Natural killer cell (primary cell): ENCODE results near the gene ST3GAL3. TPM values are rescaled to one million over a fixed set of nuclear protein-coding genes. Genes with fewer than 3 reads are reported as not detected.

Experiments used
- ATAC-seq, 3 donors: fragments of 150-1000 bp in 2 of 3; fragments of 200-7000 bp in 1 of 3; cut with Tn5 transposase; 1 replicate in 1 of 3; 2 replicates in 2 of 3; pipeline ENCODE4 v1.10.0; 2021; ENCODE audit warnings: mild to moderate bottlenecking in 2 of 3, moderate library complexity in 2 of 3
- DNase-seq, 2 donors: peaks; one replicate each; pipeline versions ENCODE4 v3.0.0 to v3.0.0-alpha.2; 2013 to 2021; ENCODE audit warnings: mixed read lengths in 1 of 2
- H3K27ac ChIP-seq: one replicate; pipeline ENCODE4 v1.5.1; 2013; ENCODE audit warnings: mild to moderate bottlenecking, low read length
- H3K27me3 ChIP-seq: one replicate; pipeline ENCODE4 v1.6.1; 2013; ENCODE audit warnings: low read length; ENCODE audit not compliant: control insufficient read depth, insufficient read depth
- H3K36me3 ChIP-seq: one replicate; pipeline ENCODE4 v1.6.1; 2013; ENCODE audit warnings: low read length; ENCODE audit not compliant: control insufficient read depth, insufficient read depth
- H3K4me1 ChIP-seq: one replicate; pipeline ENCODE4 v1.6.1; 2013; ENCODE audit warnings: low read length; ENCODE audit not compliant: control insufficient read depth, insufficient read depth
- H3K4me3 ChIP-seq: one replicate; pipeline ENCODE4 v1.5.1; 2013; ENCODE audit warnings: low read length
- H3K9me3 ChIP-seq: one replicate; pipeline ENCODE4 v1.6.1; 2013; ENCODE audit warnings: low read length; ENCODE audit not compliant: control insufficient read depth, insufficient read depth
- H3K27ac Mint-ChIP-seq, 2 donors: one replicate each; pipeline ENCODE4 v1.8.0; 2022; ENCODE audit warnings: mild to moderate bottlenecking in 2 of 2, mixed read lengths in 2 of 2, moderate library complexity in 1 of 2
- H3K27me3 Mint-ChIP-seq, 2 donors: one replicate each; pipeline ENCODE4 v1.8.0; 2022; ENCODE audit warnings: low read depth in 2 of 2, mixed read lengths in 2 of 2
- H3K36me3 Mint-ChIP-seq: one replicate; pipeline ENCODE4 v1.8.0; 2022; ENCODE audit warnings: mixed read lengths
- H3K4me1 Mint-ChIP-seq, 2 donors: one replicate each; pipeline ENCODE4 v1.8.0; 2022; ENCODE audit warnings: mixed read lengths in 2 of 2
- H3K4me3 Mint-ChIP-seq: one replicate; pipeline ENCODE4 v1.8.0; 2022; ENCODE audit warnings: mild to moderate bottlenecking, moderate library complexity, mixed read lengths
- H3K9me3 Mint-ChIP-seq, 2 donors: one replicate each; pipeline ENCODE4 v1.8.0; 2022; ENCODE audit warnings: mixed read lengths in 2 of 2
- WGBS: methylation state at CpG from one replicate; pipeline ENCODE4 v1.1.7; 2013; ENCODE audit warnings: missing lambda C conversion rate; ENCODE audit not compliant: insufficient coverage; 5-methylcytosine and 5-hydroxymethylcytosine counted together
- intact Hi-C: fragments of 100-400 bp; cut with micrococcal nuclease; formaldehyde crosslinking; loops from one replicate; pipeline ENCODE4 v1.14.2; 2022
- total RNA-seq, 4 donors: library from RNA; stranded (reverse); fragments of 120-200 nt in 1 of 4; gene quantifications; one replicate each; pipeline versions ENCODE4 v1.2.3 to v1.2.4, GENCODE V29; 2013 to 2022
- TF ChIP-seq, protein P1 (sequence below): fragments of 200-600 bp; IDR thresholded peaks from one replicate; pipeline ENCODE4 v1.8.0; 2022; ENCODE audit warnings: antibody characterized with exemption

The ST3GAL3 gene
- total RNA-seq, 3 donors from 2014 or later (not counting 1 experiment from before 2014, with no cell fraction given) = 22.2 to 27.3 (median 22.3) TPM

DNA sequence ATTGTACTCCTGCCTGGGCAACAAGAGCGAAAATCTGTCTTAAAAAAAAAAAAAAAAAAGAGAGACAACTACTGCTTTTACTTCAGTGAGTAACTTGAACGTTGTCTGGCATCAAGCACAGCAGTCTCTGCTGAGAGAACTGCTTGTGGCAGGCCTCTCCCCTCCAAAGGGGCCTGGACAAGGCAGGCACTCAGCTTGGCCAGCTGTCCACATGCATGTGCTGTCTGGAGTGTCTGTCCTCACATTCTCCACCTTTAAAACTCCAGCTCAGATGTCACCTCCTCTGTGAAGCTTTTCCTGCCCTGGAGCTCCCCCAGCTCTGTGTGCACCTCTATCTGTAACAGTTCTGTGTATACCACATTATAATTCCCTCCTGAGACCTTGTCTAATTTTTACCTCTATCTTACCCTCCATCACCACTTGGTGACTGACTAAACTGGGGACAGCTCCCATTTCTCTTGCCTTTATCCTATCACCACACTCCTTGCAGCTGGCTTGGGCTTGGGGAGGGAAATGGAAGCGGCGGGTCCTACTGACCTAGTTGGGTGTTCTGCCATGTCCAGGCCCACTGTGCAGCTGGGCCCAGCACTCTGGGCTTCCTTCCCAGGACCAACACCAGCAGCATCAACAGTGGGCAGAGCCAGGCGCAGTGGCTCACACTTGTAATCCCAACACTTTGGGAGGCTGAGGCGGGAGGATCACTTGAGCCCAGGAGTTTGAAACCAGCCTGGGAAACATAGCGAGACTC is 154.8 kb downstream of the ST3GAL3 start:
- H3K27me3 Mint-ChIP-seq = no peaks in the 10 kb centered on the region
- H3K4me3 ChIP-seq = no peak overlapping the region
- no peak overlapping the region for H3K4me3 Mint-ChIP-seq
- peaks cover 6% of the 10 kb centered on the region for H3K36me3 ChIP-seq
- H3K36me3 Mint-ChIP-seq = no peaks in the 10 kb centered on the region
- DNase-seq (no peak), ATAC-seq (no peak)
- no peak overlapping the region for H3K27ac ChIP-seq
- H3K27ac Mint-ChIP-seq = no peak overlapping the region
- TF ChIP-seq, protein P1, sequence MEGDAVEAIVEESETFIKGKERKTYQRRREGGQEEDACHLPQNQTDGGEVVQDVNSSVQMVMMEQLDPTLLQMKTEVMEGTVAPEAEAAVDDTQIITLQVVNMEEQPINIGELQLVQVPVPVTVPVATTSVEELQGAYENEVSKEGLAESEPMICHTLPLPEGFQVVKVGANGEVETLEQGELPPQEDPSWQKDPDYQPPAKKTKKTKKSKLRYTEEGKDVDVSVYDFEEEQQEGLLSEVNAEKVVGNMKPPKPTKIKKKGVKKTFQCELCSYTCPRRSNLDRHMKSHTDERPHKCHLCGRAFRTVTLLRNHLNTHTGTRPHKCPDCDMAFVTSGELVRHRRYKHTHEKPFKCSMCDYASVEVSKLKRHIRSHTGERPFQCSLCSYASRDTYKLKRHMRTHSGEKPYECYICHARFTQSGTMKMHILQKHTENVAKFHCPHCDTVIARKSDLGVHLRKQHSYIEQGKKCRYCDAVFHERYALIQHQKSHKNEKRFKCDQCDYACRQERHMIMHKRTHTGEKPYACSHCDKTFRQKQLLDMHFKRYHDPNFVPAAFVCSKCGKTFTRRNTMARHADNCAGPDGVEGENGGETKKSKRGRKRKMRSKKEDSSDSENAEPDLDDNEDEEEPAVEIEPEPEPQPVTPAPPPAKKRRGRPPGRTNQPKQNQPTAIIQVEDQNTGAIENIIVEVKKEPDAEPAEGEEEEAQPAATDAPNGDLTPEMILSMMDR = no peak
- no peaks in the 10 kb centered on the region for H3K27me3 ChIP-seq
- H3K4me1 ChIP-seq = no peaks in the 10 kb centered on the region
- H3K9me3 ChIP-seq = no peaks in the 10 kb centered on the region
- H3K4me1 Mint-ChIP-seq = peaks cover 0 to 7% of the 10 kb centered on the region in 2 donors
- intact Hi-C loops = no loop called here
- 96% methylated on average over 6 of the region's 7 CpGs for WGBS
- H3K9me3 Mint-ChIP-seq = no peaks in the 10 kb centered on the region

DNA sequence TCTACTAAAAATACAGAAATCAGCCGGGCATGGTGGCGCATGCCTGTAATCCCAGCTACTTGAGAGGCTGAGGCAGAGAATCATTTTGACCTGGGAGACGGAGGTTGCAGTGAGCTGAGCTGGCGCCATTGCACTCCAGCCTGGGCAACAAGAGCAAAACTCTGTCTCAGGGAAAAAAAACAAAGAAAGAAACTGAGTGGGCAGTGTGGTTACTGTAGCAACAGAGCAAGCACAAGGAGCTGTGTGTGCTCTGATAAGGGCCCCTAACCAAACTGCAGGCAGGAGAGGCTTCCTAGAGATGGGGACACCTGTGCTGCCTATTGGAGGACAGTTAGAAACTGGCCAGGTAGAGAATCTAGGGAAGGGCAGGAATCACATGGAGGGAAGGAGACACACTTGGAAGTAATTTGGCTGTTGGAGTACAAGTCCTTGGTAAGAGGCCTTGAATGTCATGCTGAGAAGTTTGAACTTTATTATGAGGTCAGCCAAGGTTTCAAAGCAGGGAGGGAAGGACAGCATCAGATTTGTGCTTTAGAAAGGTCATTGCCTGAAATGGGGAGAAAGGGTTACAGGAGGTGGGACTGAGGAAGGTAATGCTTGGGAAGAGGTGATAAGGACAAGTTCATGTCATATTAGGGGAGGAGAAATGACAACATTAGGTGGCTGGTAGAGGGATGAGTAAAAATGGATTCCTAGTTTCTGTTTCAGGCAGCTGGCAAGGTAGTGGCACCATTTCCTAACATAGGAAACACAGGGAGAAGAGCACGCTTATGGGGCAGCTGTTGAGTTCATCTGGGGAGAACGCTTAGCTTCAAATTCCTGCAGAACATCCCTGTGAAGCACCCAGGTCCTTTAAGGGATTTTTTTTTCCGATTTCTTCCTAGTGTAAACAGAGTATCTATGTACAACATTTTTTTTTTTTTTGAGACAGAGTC is 157.0 kb downstream of the ST3GAL3 start:
- no peaks in the 10 kb centered on the region for H3K27me3 Mint-ChIP-seq
- H3K4me1 ChIP-seq = no peaks in the 10 kb centered on the region
- TF ChIP-seq, protein P1 = no peak

DNA sequence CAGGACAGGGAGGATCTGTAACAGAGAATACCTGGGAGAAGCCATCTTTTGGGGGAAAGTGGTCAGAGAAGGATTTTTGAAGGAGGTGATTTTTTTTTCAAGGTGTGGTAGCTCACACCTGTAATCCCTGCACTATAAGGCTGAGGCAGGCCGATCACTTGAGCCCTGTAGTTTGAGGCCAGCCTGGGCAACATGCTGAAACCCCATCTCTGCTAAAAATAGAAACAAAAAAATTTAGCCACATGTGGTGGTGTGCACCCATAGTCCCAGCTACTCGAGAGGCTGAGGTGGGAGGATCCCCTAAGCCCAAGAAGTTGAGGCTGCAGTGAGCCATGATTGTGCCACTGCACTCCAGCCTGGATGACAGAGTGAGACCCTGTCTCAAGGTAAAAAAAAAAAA is 158.9 kb downstream of the ST3GAL3 start:
- WGBS = 74% methylated on average over 2 of the region's 2 CpGs
- H3K36me3 Mint-ChIP-seq = no peaks in the 10 kb centered on the region
- intact Hi-C loops = no loop called here
- TF ChIP-seq, protein P1 = no peak
- H3K27me3 Mint-ChIP-seq = no peaks in the 10 kb centered on the region
- no peak overlapping the region for H3K27ac Mint-ChIP-seq
- Histone ChIP-seq H3K4me1 (no peaks in the 10 kb centered on the region), H3K27ac (no peak overlapping the region), H3K9me3 (no peaks in the 10 kb centered on the region), H3K27me3 (no peaks in the 10 kb centered on the region), H3K36me3 (no peaks in the 10 kb centered on the region), H3K4me3 (no peak overlapping the region)
- peaks cover 0 to 13% of the 10 kb centered on the region in 2 donors for H3K4me1 Mint-ChIP-seq
- H3K4me3 Mint-ChIP-seq = no peak overlapping the region
- DNase-seq (no peak), ATAC-seq (no peak)
- no peaks in the 10 kb centered on the region for H3K9me3 Mint-ChIP-seq

More for the DNA sequence above, 157.0 kb downstream of the ST3GAL3 start:
- no peak overlapping the region for H3K4me3 ChIP-seq
- no peak for ATAC-seq
- H3K27me3 ChIP-seq = no peaks in the 10 kb centered on the region
- intact Hi-C loops = no loop called here
- no peaks in the 10 kb centered on the region for H3K9me3 ChIP-seq
- H3K36me3 ChIP-seq = peaks cover 6% of the 10 kb centered on the region
- no peak for DNase-seq
- Mint-ChIP-seq H3K36me3 (no peaks in the 10 kb centered on the region), H3K9me3 (no peaks in the 10 kb centered on the region), H3K4me3 (no peak overlapping the region), H3K4me1 (peaks cover 0 to 10% of the 10 kb centered on the region in 2 donors), H3K27ac (no peak overlapping the region)
- H3K27ac ChIP-seq = no peak overlapping the region
- over 99% methylated on average over 6 of the region's 7 CpGs for WGBS
